Activated CD4-positive, alpha-beta T cell treated with anti-CD3 and anti-CD28 coated beads, Interleukin-2, Interleukin-4, amounts not matched to agents 100 ng/mL and 50 ng/mL, durations not matched to agents 16 hours and 8 hours (primary cell): Measurements from ENCODE around the gene PIGL.
A peak's percentile ranks its signal among the peaks of the same experiment; 100 is the strongest.

Source experiments
- DNase-seq: peaks from one replicate; pipeline ENCODE4 v3.0.0-alpha.2; 2020; ENCODE audit warnings: low spot score

Gene PIGL

GRCh38 chr17:16273929-16274339, 56.9 kb downstream of the PIGL start:
- DNase-seq = no peak

- no peak for DNase-seq
Observed at GRCh38 chr17:16275024-16275423, 58.0 kb downstream of the PIGL start.

- DNase-seq = no peak
Observed at GRCh38 chr17:16277163-16277562, 60.2 kb downstream of the PIGL start.

- no peak for DNase-seq
Observed at GRCh38 chr17:16281351-16281750, 64.3 kb downstream of the PIGL start.

GRCh38 chr17:16282522-16282921, 65.5 kb downstream of the PIGL start:
- DNase-seq = no peak

GRCh38 chr17:16283705-16284104, 66.7 kb downstream of the PIGL start:
- DNase-seq = no peak

GRCh38 chr17:16285646-16286008, 68.6 kb downstream of the PIGL start:
- no peak for DNase-seq

- DNase-seq = peak; percentile 87
Observed at GRCh38 chr17:16286009-16286946, 69.3 kb downstream of the PIGL start.

- DNase-seq = no peak
Observed at GRCh38 chr17:16286947-16287562, 70.0 kb downstream of the PIGL start.

GRCh38 chr17:16287563-16288027, 70.6 kb downstream of the PIGL start:
- DNase-seq = peak; percentile 14

GRCh38 chr17:16288860-16289571, 72.0 kb downstream of the PIGL start:
- DNase-seq = no peak

- DNase-seq = no peak
Observed at GRCh38 chr17:16293931-16294330, 76.9 kb downstream of the PIGL start.

- no peak for DNase-seq
Observed at GRCh38 chr17:16294560-16294959, 77.5 kb downstream of the PIGL start.

- DNase-seq = peak; percentile 27
Observed at GRCh38 chr17:16296072-16296471, 79.1 kb downstream of the PIGL start.

- no peak for DNase-seq
Observed at GRCh38 chr17:16297367-16298139, 80.5 kb downstream of the PIGL start.

GRCh38 chr17:16298140-16298662, 81.2 kb downstream of the PIGL start:
- no peak for DNase-seq

GRCh38 chr17:16300554-16300953, 83.5 kb downstream of the PIGL start:
- DNase-seq = no peak

GRCh38 chr17:16301963-16302855, 85.2 kb downstream of the PIGL start:
- no peak for DNase-seq

- DNase-seq = no peak
Observed at GRCh38 chr17:16302856-16303255, 85.8 kb downstream of the PIGL start.

GRCh38 chr17:16304830-16305229, 87.8 kb downstream of the PIGL start:
- peak; percentile 11 for DNase-seq

GRCh38 chr17:16306211-16306610, 89.2 kb downstream of the PIGL start:
- no peak for DNase-seq
